ENCODE measurements around the gene LRRC49.
"Not testable (repeated sequence)": the region's sequence is repeated elsewhere in the genome, so short reads cannot be mapped to it uniquely, and the experiment has no call there.

The LRRC49 gene

GRCh38 chr15:70892002-70892911, at the start of gene LRRC49, which contains the start of gene THAP10:
LRRC49 (plus strand) TSS chr15:70892826; CDS start chr15:70892895, 69 bp downstream.
THAP10 (minus strand) TSS chr15:70892433; CDS start chr15:70892272, 161 bp downstream.
- peak; percentile 57 for DNase-seq

- no peak for DNase-seq
These were observed 46.8 kb upstream of the LRRC49 start for GRCh38 chr15:70845602-70846360.

- DNase-seq, result no peak
These were observed 40.7 kb upstream of the LRRC49 start for GRCh38 chr15:70851889-70852288.

GRCh38 chr15:70852501-70853317, 39.9 kb upstream of the LRRC49 start:
- DNase-seq, result no peak

GRCh38 chr15:70853318-70853972, 39.2 kb upstream of the LRRC49 start:
- DNase-seq, result peak; percentile 5

- no peak for DNase-seq
These were observed 38.5 kb upstream of the LRRC49 start, which contains the start of gene LARP6 for GRCh38 chr15:70853973-70854665. LARP6 (minus strand) TSS chr15:70854157; CDS start chr15:70854088, 69 bp downstream.

GRCh38 chr15:70854666-70854976, 38.0 kb upstream of the LRRC49 start:
- no peak for DNase-seq

- DNase-seq, result no peak
These were observed 36.9 kb upstream of the LRRC49 start for GRCh38 chr15:70855764-70856163.

GRCh38 chr15:70856177-70856883, 36.3 kb upstream of the LRRC49 start:
- no peak for DNase-seq

GRCh38 chr15:70856884-70857561, 35.6 kb upstream of the LRRC49 start:
- DNase-seq, result no peak

GRCh38 chr15:70857562-70858285, 34.9 kb upstream of the LRRC49 start:
- DNase-seq, result no peak

GRCh38 chr15:70858614-70859321, 33.9 kb upstream of the LRRC49 start:
- not testable (repeated sequence) for DNase-seq

GRCh38 chr15:70859322-70859908, 33.2 kb upstream of the LRRC49 start:
- DNase-seq, result no peak

- no peak for DNase-seq
These were observed 32.6 kb upstream of the LRRC49 start for GRCh38 chr15:70859998-70860397.

GRCh38 chr15:70863450-70864218, 29.0 kb upstream of the LRRC49 start:
- no peak for DNase-seq

GRCh38 chr15:70866982-70867641, 25.5 kb upstream of the LRRC49 start:
- DNase-seq, result no peak

- DNase-seq, result no peak
These were observed 24.6 kb upstream of the LRRC49 start for GRCh38 chr15:70867911-70868467.
